ENCODE data around the gene ANO10. TPM values are rescaled to one million over a fixed set of nuclear protein-coding genes. Genes with fewer than 3 reads are reported as not detected.

Gene ANO10
- total RNA-seq, 1 experiment from 2014 or later, result 23.7 TPM

GRCh38 chr3:43364926-43365325 is 256.9 kb downstream of the ANO10 start:
- BruUV-seq (replicated peaks), result no TSS peak
- Histone ChIP-seq H3K4me3 (ENCODE audit: low read length) (no peak overlapping the region), H3K36me3 (ENCODE audit: low read depth, low read length) (no peaks in the 10 kb centered on the region), H3K9me2 (replicated peaks; ENCODE audit: low read length) (no peaks in the 10 kb centered on the region), H3K9me3 (ENCODE audit: low read length) (no peaks in the 10 kb centered on the region), H3K4me2 (ENCODE audit: low read length) (no peak overlapping the region), H2AFZ (ENCODE audit: low read length) (no peak overlapping the region), H3F3A (ENCODE audit: low read length, unreplicated experiment) (no peaks in the 10 kb centered on the region), H3K79me2 (ENCODE audit: low read length) (no peaks in the 10 kb centered on the region), H3K9ac (ENCODE audit: low read length) (no peak overlapping the region), H3K4me1 (ENCODE audit: insufficient read depth, low read length) (no peaks in the 10 kb centered on the region), H3K27me3 (ENCODE audit: low read length) (no peaks in the 10 kb centered on the region), H3K27ac (ENCODE audit: low read length) (no peak overlapping the region), H4K20me1 (ENCODE audit: low read length) (no peaks in the 10 kb centered on the region)
- intact Hi-C loops (cut with micrococcal nuclease), result no loop called here
- no peak for TF ChIP-seq CTCF (conservative IDR thresholded peaks at IDR 0.05; ENCODE audit: low read depth, low read length)
- TF ChIP-seq EZH2 (IDR thresholded peaks at IDR 0.05; ENCODE audit: low read length, unreplicated experiment), result no peak
- TF ChIP-seq EZH2phosphoT487 (IDR thresholded peaks at IDR 0.05; ENCODE audit: borderline replicate concordance, low read length), result no peak
- POLR2A ChIA-PET (ENCODE audit: unreplicated experiment), result no interaction called here
- no peak for ATAC-seq
- DNase-seq, result no peak
- CTCF ChIA-PET, result no interaction called here

GRCh38 chr3:43364494-43364893 is 257.3 kb downstream of the ANO10 start:
- H3K9ac ChIP-seq (ENCODE audit: low read length), result no peak overlapping the region
- ChIA-PET POLR2A (ENCODE audit: unreplicated experiment) (no interaction called here), CTCF (no interaction called here)
- H3K27me3 ChIP-seq (ENCODE audit: low read length), result no peaks in the 10 kb centered on the region
- no peak overlapping the region for H2AFZ ChIP-seq (ENCODE audit: low read length)
- TF ChIP-seq CTCF (conservative IDR thresholded peaks at IDR 0.05; ENCODE audit: low read depth, low read length), result no peak
- no peak for TF ChIP-seq EZH2phosphoT487 (IDR thresholded peaks at IDR 0.05; ENCODE audit: borderline replicate concordance, low read length)
- no peak for TF ChIP-seq EZH2 (IDR thresholded peaks at IDR 0.05; ENCODE audit: low read length, unreplicated experiment)
- BruUV-seq (replicated peaks), result no TSS peak
- H3K36me3 ChIP-seq (ENCODE audit: low read depth, low read length), result no peaks in the 10 kb centered on the region
- H3K9me3 ChIP-seq (ENCODE audit: low read length), result no peaks in the 10 kb centered on the region
- no peak overlapping the region for H3K27ac ChIP-seq (ENCODE audit: low read length)
- H3K4me2 ChIP-seq (ENCODE audit: low read length), result no peak overlapping the region
- no peaks in the 10 kb centered on the region for H3K4me1 ChIP-seq (ENCODE audit: insufficient read depth, low read length)
- H3K4me3 ChIP-seq (ENCODE audit: low read length), result no peak overlapping the region
- DNase-seq, result no peak
- intact Hi-C loops (cut with micrococcal nuclease), result no loop called here
- no peaks in the 10 kb centered on the region for H3F3A ChIP-seq (ENCODE audit: low read length, unreplicated experiment)
- no peak for ATAC-seq
- H3K79me2 ChIP-seq (ENCODE audit: low read length), result no peaks in the 10 kb centered on the region
- no peaks in the 10 kb centered on the region for H3K9me2 ChIP-seq (replicated peaks; ENCODE audit: low read length)
- no peaks in the 10 kb centered on the region for H4K20me1 ChIP-seq (ENCODE audit: low read length)

GRCh38 chr3:43363621-43364266 is 258.1 kb downstream of the ANO10 start:
- H3K4me2 ChIP-seq (ENCODE audit: low read length), result no peak overlapping the region
- H3K9ac ChIP-seq (ENCODE audit: low read length), result no peak overlapping the region
- ChIA-PET CTCF (no interaction called here), POLR2A (ENCODE audit: unreplicated experiment) (no interaction called here)
- H2AFZ ChIP-seq (ENCODE audit: low read length), result no peak overlapping the region
- no peaks in the 10 kb centered on the region for H3K79me2 ChIP-seq (ENCODE audit: low read length)
- H3K4me3 ChIP-seq (ENCODE audit: low read length), result no peak overlapping the region
- no peak for DNase-seq
- no peak for ATAC-seq
- H3K9me2 ChIP-seq (replicated peaks; ENCODE audit: low read length), result no peaks in the 10 kb centered on the region
- H3K27me3 ChIP-seq (ENCODE audit: low read length), result no peaks in the 10 kb centered on the region
- H3F3A ChIP-seq (ENCODE audit: low read length, unreplicated experiment), result no peaks in the 10 kb centered on the region
- no TSS peak for BruUV-seq (replicated peaks)
- no peaks in the 10 kb centered on the region for H4K20me1 ChIP-seq (ENCODE audit: low read length)
- TF ChIP-seq EZH2phosphoT487 (IDR thresholded peaks at IDR 0.05; ENCODE audit: borderline replicate concordance, low read length) (no peak), CTCF (conservative IDR thresholded peaks at IDR 0.05; ENCODE audit: low read depth, low read length) (no peak), EZH2 (IDR thresholded peaks at IDR 0.05; ENCODE audit: low read length, unreplicated experiment) (no peak)
- H3K27ac ChIP-seq (ENCODE audit: low read length), result no peak overlapping the region
- no peaks in the 10 kb centered on the region for H3K9me3 ChIP-seq (ENCODE audit: low read length)
- no peaks in the 10 kb centered on the region for H3K36me3 ChIP-seq (ENCODE audit: low read depth, low read length)
- H3K4me1 ChIP-seq (ENCODE audit: insufficient read depth, low read length), result no peaks in the 10 kb centered on the region
- intact Hi-C loops (cut with micrococcal nuclease), result no loop called here
